ENCODE results near the gene LMBR1.

LMBR1 gene

GRCh38 chr7:156739596-156739995 is 153.4 kb downstream of the LMBR1 start:
- TF ChIP-seq REST (IDR thresholded peaks at IDR 0.05; ENCODE audit: insufficient read depth in 1 of 2, low read depth in 2 of 2, low read length in 2 of 2) (no peak), POLR2AphosphoS5 (IDR thresholded peaks at IDR 0.05; ENCODE audit: low read depth, low read length) (no peak), TAF1 (IDR thresholded peaks at IDR 0.05; ENCODE audit: borderline replicate concordance, insufficient read depth, low read length) (no peak), FOXP2 (optimal IDR thresholded peaks at IDR 0.05; ENCODE audit: borderline replicate concordance, extremely low read depth, extremely low read length, insufficient read depth) (no peak), SIN3A (IDR thresholded peaks at IDR 0.05; ENCODE audit: borderline replicate concordance, insufficient read depth, low read length) (no peak)

GRCh38 chr7:156735851-156736250 is 157.1 kb downstream of the LMBR1 start:
- TF ChIP-seq REST (IDR thresholded peaks at IDR 0.05; ENCODE audit: insufficient read depth in 1 of 2, low read depth in 2 of 2, low read length in 2 of 2) (no peak), SIN3A (IDR thresholded peaks at IDR 0.05; ENCODE audit: borderline replicate concordance, insufficient read depth, low read length) (no peak), FOXP2 (optimal IDR thresholded peaks at IDR 0.05; ENCODE audit: borderline replicate concordance, extremely low read depth, extremely low read length, insufficient read depth) (no peak), POLR2AphosphoS5 (IDR thresholded peaks at IDR 0.05; ENCODE audit: low read depth, low read length) (no peak), TAF1 (IDR thresholded peaks at IDR 0.05; ENCODE audit: borderline replicate concordance, insufficient read depth, low read length) (no peak)

GRCh38 chr7:156733638-156734037 is 159.3 kb downstream of the LMBR1 start:
- TF ChIP-seq TAF1 (IDR thresholded peaks at IDR 0.05; ENCODE audit: borderline replicate concordance, insufficient read depth, low read length) (no peak), FOXP2 (optimal IDR thresholded peaks at IDR 0.05; ENCODE audit: borderline replicate concordance, extremely low read depth, extremely low read length, insufficient read depth) (no peak), POLR2AphosphoS5 (IDR thresholded peaks at IDR 0.05; ENCODE audit: low read depth, low read length) (no peak), SIN3A (IDR thresholded peaks at IDR 0.05; ENCODE audit: borderline replicate concordance, insufficient read depth, low read length) (no peak), REST (IDR thresholded peaks at IDR 0.05; ENCODE audit: insufficient read depth in 1 of 2, low read depth in 2 of 2, low read length in 2 of 2) (no peak)

GRCh38 chr7:156732091-156732625 is 160.8 kb downstream of the LMBR1 start:
- TF ChIP-seq SIN3A (IDR thresholded peaks at IDR 0.05; ENCODE audit: borderline replicate concordance, insufficient read depth, low read length) = no peak
- TF ChIP-seq REST (IDR thresholded peaks at IDR 0.05; ENCODE audit: insufficient read depth in 1 of 2, low read depth in 2 of 2, low read length in 2 of 2) = no peak
- TF ChIP-seq FOXP2 (optimal IDR thresholded peaks at IDR 0.05; ENCODE audit: borderline replicate concordance, extremely low read depth, extremely low read length, insufficient read depth) = no peak
- no peak for TF ChIP-seq TAF1 (IDR thresholded peaks at IDR 0.05; ENCODE audit: borderline replicate concordance, insufficient read depth, low read length)

- TF ChIP-seq TAF1 (IDR thresholded peaks at IDR 0.05; ENCODE audit: borderline replicate concordance, insufficient read depth, low read length) = no peak
- TF ChIP-seq SIN3A (IDR thresholded peaks at IDR 0.05; ENCODE audit: borderline replicate concordance, insufficient read depth, low read length) = no peak
- no peak for TF ChIP-seq FOXP2 (optimal IDR thresholded peaks at IDR 0.05; ENCODE audit: borderline replicate concordance, extremely low read depth, extremely low read length, insufficient read depth)
- no peak for TF ChIP-seq POLR2AphosphoS5 (IDR thresholded peaks at IDR 0.05; ENCODE audit: low read depth, low read length)
- TF ChIP-seq REST (IDR thresholded peaks at IDR 0.05; ENCODE audit: insufficient read depth in 1 of 2, low read depth in 2 of 2, low read length in 2 of 2) = no peak
Measured at GRCh38 chr7:156731651-156732050, 161.3 kb downstream of the LMBR1 start.

Data from PFSK-1 (cell line).